SK-N-SH treated with all-trans-retinoic acid at 6 μM for 48 hours (cell line): Measurements from ENCODE around the gene AHCYL2.

Source experiments
- ARNTL ChIP-seq: fragments of 450-650 bp; formaldehyde crosslinking; IDR thresholded peaks from 2 replicates; pipeline ENCODE4 v1.5.0; 2020; ENCODE audit warnings: low read depth, mild to moderate bottlenecking, moderate library complexity, borderline replicate concordance
- ZFP3 ChIP-seq: fragments of 250-450 bp; sonication (Bioruptor Pico); IDR thresholded peaks from 2 replicates; pipeline ENCODE4 v1.5.0; 2020; ENCODE audit warnings: mild to moderate bottlenecking, moderate library complexity
- ZFP30 ChIP-seq: fragments of 450-650 bp; formaldehyde crosslinking; IDR thresholded peaks from 2 replicates; pipeline ENCODE4 v1.5.0; 2022; ENCODE audit warnings: mild to moderate bottlenecking, moderate library complexity

DNA sequence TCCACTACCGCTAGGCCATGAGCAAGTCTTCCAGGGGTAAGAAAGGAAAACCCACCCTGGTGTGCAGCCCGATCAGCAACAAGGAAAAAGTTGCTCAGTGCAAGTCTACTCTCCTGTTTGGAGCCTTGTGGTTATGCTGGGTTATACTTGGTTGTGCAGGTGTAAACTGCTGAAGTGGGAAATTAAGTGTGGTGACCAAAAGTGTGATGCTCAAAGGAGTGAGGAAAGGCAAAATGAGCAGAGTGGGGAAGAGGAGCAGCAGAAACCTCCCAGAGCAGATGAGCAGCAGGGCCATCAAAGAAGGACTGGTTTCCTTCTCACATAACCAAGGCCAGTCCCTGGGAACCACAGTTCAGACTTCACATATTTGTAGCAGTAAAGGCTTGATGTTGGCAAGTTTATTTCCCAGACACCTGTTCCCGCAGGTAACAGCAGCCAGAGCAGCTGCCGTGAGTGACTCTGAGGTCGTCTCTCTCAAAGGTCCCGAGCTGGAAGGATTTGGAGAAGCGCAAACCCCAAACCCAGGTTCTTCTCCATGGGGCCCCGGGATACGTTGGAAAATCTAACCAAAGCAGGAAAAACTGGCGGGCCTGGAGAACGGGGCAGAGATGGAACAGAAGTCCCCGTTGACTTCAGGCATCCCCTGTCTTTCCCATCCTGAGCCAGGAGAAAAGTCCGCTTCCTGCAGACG, 37.0 kb upstream of the AHCYL2 start:
- no peak for TF ChIP-seq ZFP3 (CRISPR knock-in tag)
- no peak for TF ChIP-seq ARNTL
- no peak for TF ChIP-seq ZFP30
